Gastroesophageal sphincter (tissue), 3 donors: ENCODE results near the gene DPF3.

Source experiments
- CTCF ChIP-seq, 4 experiments: fragments of 200-600 bp in 2 of 4; fragments of 450-650 bp in 2 of 4; sonication (generic) in 1 of 4; IDR thresholded peaks; one replicate each; pipeline ENCODE4 v1.5.1; 2017 to 2019; ENCODE audit warnings: antibody characterized with exemption in 4 of 4, mild to moderate bottlenecking in 2 of 4, moderate library complexity in 2 of 4
- POLR2A ChIP-seq, 2 donors: fragments of 450-650 bp; IDR thresholded peaks; one replicate each; pipeline ENCODE4 v1.6.1; 2017; ENCODE audit warnings: antibody characterized with exemption in 2 of 2, mild to moderate bottlenecking in 2 of 2, moderate library complexity in 1 of 2
- POLR2AphosphoS5 ChIP-seq: sonication (generic); formaldehyde crosslinking; IDR thresholded peaks from one replicate; pipeline ENCODE4 v1.6.1; 2017; ENCODE audit warnings: antibody characterized with exemption

DNA sequence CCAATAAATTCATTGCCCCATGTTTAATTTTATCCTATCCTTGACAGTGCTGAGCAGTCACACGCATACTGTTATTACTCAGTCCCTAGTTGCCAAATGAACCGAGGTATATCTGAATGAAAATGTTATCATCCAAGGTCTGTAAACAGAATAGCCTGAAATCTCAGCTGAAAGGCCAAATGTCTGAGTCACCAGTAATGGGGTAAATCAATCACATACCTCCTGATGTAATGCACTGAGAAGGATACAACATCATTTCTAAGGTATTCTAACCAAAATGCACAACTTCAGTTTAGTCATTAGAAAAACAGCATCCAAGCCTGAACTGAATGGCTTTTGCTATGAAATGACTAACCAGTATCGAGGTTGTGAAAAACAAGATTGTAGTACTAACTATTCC is 228.6 kb downstream of the DPF3 start:
- no peak for TF ChIP-seq CTCF (IDR thresholded peaks at IDR 0.05)
- no peak for TF ChIP-seq POLR2AphosphoS5
- no peak for TF ChIP-seq POLR2A (IDR thresholded peaks at IDR 0.05)
